GM12891 (cell line): Measurements from ENCODE around the gene CHSY3.

Source experiments
- PAX5 ChIP-seq: IDR thresholded peaks from 2 replicates; pipeline ENCODE4 v1.6.1; 2011; ENCODE audit warnings: low read length, moderate library complexity, mild to moderate bottlenecking; ENCODE audit not compliant: insufficient read depth, severe bottlenecking
- POLR2A ChIP-seq: IDR thresholded peaks from 2 replicates; pipeline ENCODE4 v1.6.1; 2011; ENCODE audit warnings: low read depth, low read length, control low read depth
- POLR2AphosphoS5 ChIP-seq: IDR thresholded peaks from 2 replicates; pipeline ENCODE4 v1.6.1; 2011; ENCODE audit warnings: low read depth, low read length, control low read depth
- POU2F2 ChIP-seq: IDR thresholded peaks from 2 replicates; pipeline ENCODE4 v1.6.1; 2011; ENCODE audit warnings: low read depth, mild to moderate bottlenecking, control low read depth, low read length, moderate library complexity
- TAF1 ChIP-seq: IDR thresholded peaks from 2 replicates; pipeline ENCODE4 v1.6.1; 2011; ENCODE audit warnings: low read depth, low read length, control low read depth

DNA sequence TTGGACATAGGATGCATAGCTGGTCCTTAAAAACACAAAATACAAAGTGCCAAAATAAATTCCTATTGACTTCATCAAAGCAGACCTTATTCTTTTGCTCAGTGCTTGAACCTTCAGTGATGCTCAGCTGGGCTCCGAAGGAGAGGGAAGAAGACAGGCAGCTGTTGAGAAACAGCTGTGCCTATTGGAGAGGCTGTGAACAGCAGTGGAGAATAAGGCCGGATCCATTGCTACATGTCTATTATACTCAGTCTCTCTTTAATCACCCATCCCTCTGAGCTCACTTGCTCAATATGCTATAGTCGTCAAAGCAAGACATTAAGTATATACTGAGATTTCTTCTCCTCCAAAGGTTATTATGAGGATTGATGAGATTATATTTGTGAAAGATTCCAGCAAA, 174.4 kb downstream of the CHSY3 start:
- TF ChIP-seq POLR2AphosphoS5 (no peak), POLR2A (no peak), TAF1 (no peak), PAX5 (no peak), POU2F2 (no peak)
